ENCODE measurements around the gene TBC1D22A. TPM values are rescaled to one million over a fixed set of nuclear protein-coding genes. Genes with fewer than 3 reads are reported as not detected.

TBC1D22A gene
- polyA plus RNA-seq, 1 of the 3 experiments (the other 2 are of a cell fraction), result 16.5 TPM

DNA sequence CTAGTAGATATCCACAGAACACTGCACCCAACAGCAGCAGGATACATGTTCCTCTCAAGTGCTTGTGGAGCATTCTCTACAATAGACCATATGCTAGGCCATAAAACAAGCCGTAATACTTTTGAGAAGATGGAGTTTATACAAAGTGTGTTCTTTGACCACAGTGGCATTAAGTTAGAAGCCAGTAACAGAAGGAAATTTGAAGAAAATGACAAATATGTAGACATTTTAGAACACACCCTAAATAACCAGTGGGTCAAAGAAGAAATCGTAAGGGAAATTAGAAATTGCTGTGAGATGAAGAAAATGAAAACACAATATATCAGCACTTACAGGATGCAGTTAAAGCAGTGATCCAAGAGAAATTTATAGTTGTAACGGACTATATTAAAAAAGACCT is 163.4 kb downstream of the TBC1D22A start:
- H3K4me3 ChIP-seq (ENCODE audit: low read depth in 2 of 2, low read length in 1 of 2), result no peak overlapping the region
- POLR2A ChIA-PET, result no interaction called here
- H3K9ac ChIP-seq, result no peak overlapping the region
- no peaks in the 10 kb centered on the region for H3K9me2 ChIP-seq
- WGBS (ENCODE audit: low lambda C conversion rate), result 62% methylated on average over 3 of the region's 3 CpGs
- no peaks in the 10 kb centered on the region for H3K79me2 ChIP-seq (ENCODE audit: insufficient read depth)
- H3K27me3 ChIP-seq (ENCODE audit: insufficient read depth), result no peaks in the 10 kb centered on the region
- CTCF ChIA-PET, result no interaction called here
- no peak overlapping the region for H3K4me2 ChIP-seq
- H3K9me3 ChIP-seq, result no peaks in the 10 kb centered on the region
- no peaks in the 10 kb centered on the region for H3F3A ChIP-seq (replicated peaks; ENCODE audit: insufficient read depth)
- H3K27ac ChIP-seq (ENCODE audit: low read depth in 2 of 2, low read length in 1 of 2), result no peak overlapping the region
- no peak overlapping the region for H2AFZ ChIP-seq (ENCODE audit: low read depth)
- TF ChIP-seq, protein P1, sequence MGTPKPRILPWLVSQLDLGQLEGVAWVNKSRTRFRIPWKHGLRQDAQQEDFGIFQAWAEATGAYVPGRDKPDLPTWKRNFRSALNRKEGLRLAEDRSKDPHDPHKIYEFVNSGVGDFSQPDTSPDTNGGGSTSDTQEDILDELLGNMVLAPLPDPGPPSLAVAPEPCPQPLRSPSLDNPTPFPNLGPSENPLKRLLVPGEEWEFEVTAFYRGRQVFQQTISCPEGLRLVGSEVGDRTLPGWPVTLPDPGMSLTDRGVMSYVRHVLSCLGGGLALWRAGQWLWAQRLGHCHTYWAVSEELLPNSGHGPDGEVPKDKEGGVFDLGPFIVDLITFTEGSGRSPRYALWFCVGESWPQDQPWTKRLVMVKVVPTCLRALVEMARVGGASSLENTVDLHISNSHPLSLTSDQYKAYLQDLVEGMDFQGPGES (IDR thresholded peaks at IDR 0.05; ENCODE audit: low read depth, low read length), result no peak
- TF ChIP-seq TEAD4 (IDR thresholded peaks at IDR 0.05; ENCODE audit: borderline replicate concordance, insufficient read depth) (no peak), EZH2phosphoT487 (IDR thresholded peaks at IDR 0.05; ENCODE audit: borderline replicate concordance, low read depth) (no peak), POLR2AphosphoS5 (IDR thresholded peaks at IDR 0.05; ENCODE audit: low read depth, low read length) (no peak), RFX5 (IDR thresholded peaks at IDR 0.05; ENCODE audit: low read length) (no peak), TCF12 (IDR thresholded peaks at IDR 0.05) (no peak), FOXJ3 (CRISPR knock-in tag; IDR thresholded peaks at IDR 0.05) (no peak), RCOR1 (IDR thresholded peaks at IDR 0.05; ENCODE audit: low read length) (no peak), ZBTB33 (IDR thresholded peaks at IDR 0.05; ENCODE audit: borderline replicate concordance, low read depth) (no peak), YY1 (IDR thresholded peaks at IDR 0.05; ENCODE audit: low read depth) (no peak), RXRA (IDR thresholded peaks at IDR 0.05; ENCODE audit: borderline replicate concordance, low read depth) (no peak), TAF1 (IDR thresholded peaks at IDR 0.05; ENCODE audit: borderline replicate concordance, low read depth, low read length) (no peak), CTCF (IDR thresholded peaks at IDR 0.05) (no peak), EP300 (IDR thresholded peaks at IDR 0.05; ENCODE audit: borderline replicate concordance in 1 of 2, low read depth in 1 of 2, low read length in 1 of 2) (no peak), MXI1 (IDR thresholded peaks at IDR 0.05; ENCODE audit: low read depth, low read length) (no peak), MEF2A (IDR thresholded peaks at IDR 0.05; ENCODE audit: borderline replicate concordance, low read depth) (no peak), ELF1 (IDR thresholded peaks at IDR 0.05) (no peak)
- TF ChIP-seq, protein P2, sequence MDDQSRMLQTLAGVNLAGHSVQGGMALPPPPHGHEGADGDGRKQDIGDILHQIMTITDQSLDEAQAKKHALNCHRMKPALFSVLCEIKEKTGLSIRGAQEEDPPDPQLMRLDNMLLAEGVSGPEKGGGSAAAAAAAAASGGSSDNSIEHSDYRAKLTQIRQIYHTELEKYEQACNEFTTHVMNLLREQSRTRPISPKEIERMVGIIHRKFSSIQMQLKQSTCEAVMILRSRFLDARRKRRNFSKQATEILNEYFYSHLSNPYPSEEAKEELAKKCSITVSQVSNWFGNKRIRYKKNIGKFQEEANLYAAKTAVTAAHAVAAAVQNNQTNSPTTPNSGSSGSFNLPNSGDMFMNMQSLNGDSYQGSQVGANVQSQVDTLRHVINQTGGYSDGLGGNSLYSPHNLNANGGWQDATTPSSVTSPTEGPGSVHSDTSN (IDR thresholded peaks at IDR 0.05), result no peak
- TF ChIP-seq, protein P3, sequence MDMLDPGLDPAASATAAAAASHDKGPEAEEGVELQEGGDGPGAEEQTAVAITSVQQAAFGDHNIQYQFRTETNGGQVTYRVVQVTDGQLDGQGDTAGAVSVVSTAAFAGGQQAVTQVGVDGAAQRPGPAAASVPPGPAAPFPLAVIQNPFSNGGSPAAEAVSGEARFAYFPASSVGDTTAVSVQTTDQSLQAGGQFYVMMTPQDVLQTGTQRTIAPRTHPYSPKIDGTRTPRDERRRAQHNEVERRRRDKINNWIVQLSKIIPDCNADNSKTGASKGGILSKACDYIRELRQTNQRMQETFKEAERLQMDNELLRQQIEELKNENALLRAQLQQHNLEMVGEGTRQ (IDR thresholded peaks at IDR 0.05; ENCODE audit: borderline replicate concordance, low read depth, low read length), result no peak
- TF ChIP-seq, protein P4, sequence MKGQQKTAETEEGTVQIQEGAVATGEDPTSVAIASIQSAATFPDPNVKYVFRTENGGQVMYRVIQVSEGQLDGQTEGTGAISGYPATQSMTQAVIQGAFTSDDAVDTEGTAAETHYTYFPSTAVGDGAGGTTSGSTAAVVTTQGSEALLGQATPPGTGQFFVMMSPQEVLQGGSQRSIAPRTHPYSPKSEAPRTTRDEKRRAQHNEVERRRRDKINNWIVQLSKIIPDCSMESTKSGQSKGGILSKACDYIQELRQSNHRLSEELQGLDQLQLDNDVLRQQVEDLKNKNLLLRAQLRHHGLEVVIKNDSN (IDR thresholded peaks at IDR 0.05; ENCODE audit: borderline replicate concordance, low read depth), result no peak
- H3K4me1 ChIP-seq (ENCODE audit: control insufficient read depth in 1 of 2, insufficient read depth in 2 of 2, low read depth in 1 of 2, low read length in 1 of 2), result no peaks in the 10 kb centered on the region
- no peak for DNase-seq
- peaks cover 0 to 2% of the 10 kb centered on the region in 2 experiments for H3K36me3 ChIP-seq (replicated peaks in 1 of 2; ENCODE audit: control insufficient read depth in 1 of 2, insufficient read depth in 2 of 2, low read length in 1 of 2)
- no peaks in the 10 kb centered on the region for H4K20me1 ChIP-seq (ENCODE audit: insufficient read depth)
